Measurements from ENCODE around the gene ZNF592. TPM values are rescaled to one million over a fixed set of nuclear protein-coding genes. Genes with fewer than 3 reads are reported as not detected.

The ZNF592 gene
- total and polyA plus RNA-seq, 2 of the 13 experiments (the other 11 are each of a cell fraction or from before 2014, with no cell fraction given) = 8.2 to 9.8 TPM

DNA sequence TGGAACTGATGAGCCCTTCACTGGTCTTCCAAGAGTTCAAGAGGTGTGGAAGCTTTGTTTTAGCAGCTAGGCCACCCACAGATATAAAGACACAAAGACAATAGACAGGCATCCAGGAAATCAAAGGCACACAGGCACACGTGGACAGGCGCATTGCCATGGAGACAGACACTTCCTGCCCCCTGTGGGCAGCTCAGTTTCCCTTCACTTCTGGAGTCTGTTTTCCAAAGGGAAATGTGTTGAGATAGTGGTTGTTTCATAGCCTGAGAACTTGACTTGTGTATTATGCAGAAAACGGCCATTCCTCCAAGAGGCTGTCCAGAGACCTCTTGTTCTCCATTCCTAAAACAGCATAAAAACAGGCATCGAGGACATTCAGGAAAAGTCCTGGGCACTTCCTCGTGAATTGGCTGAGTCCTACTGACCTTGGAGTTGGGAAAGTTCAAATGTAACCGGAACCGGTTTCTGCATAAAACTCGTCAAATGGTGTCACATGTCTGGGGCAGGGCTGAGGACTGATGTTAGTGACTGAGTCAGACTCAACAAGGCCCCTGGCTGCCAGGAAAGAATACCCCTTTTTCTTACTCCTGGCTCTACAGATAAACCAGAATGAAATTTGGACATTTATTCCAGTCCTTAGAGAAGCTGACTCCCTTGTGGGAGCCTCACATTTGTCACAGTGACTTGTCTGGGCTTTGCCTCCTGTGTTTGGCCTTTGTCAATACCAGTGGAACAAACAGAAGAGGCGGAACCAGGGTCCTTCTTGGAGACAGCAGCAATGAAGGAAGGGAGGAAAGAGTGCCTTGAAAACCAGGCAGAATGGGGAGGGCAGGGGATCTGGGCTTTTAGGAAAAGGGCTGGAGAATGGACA, 70.1 kb downstream of the ZNF592 start:
- peak; percentile 56 for ATAC-seq
- H3K9ac ChIP-seq (ENCODE audit: insufficient read depth, low read depth, low read length) = peak overlapping the region; percentile 11; the same call in 1 of the 2 replicates
- peak overlapping the region; percentile 11 for H2AFZ ChIP-seq (ENCODE audit: low read length)
- BruUV-seq (replicated peaks) = no TSS peak
- no peaks in the 10 kb centered on the region for H4K20me1 ChIP-seq (ENCODE audit: insufficient read depth, low read length)
- peak overlapping the region; percentile 2 to 45 (median 12); a peak in 4 of 6 replicates for H3K4me3 ChIP-seq (replicated peaks in 1 of 3; ENCODE audit: insufficient read depth in 1 of 3, low read depth in 2 of 3, low read length in 3 of 3)
- ChIA-PET CTCF (ENCODE audit: low intra/inter-chr PET ratio, low total read pairs) (no interaction called here), POLR2A (interaction anchor here (1.1 to 2.0 kb wide), 5 partner anchors 10 to 159 kb away, joined by 3 to 6 read pairs (median 6); partner anchors contain the start of gene SEC11A)
- no peaks in the 10 kb centered on the region for H3K79me2 ChIP-seq (ENCODE audit: insufficient read depth, low read length)
- no peaks in the 10 kb centered on the region for H3K36me3 ChIP-seq (replicated peaks in 1 of 2; ENCODE audit: control insufficient read depth in 1 of 2, insufficient read depth in 2 of 2, low read length in 2 of 2)
- no peaks in the 10 kb centered on the region for H3K27me3 ChIP-seq (ENCODE audit: control insufficient read depth in 1 of 2, insufficient read depth in 2 of 2, low read length in 2 of 2)
- peak overlapping the region; percentile 78 for H3K4me2 ChIP-seq (ENCODE audit: low read depth, low read length)
- H3K9me3 ChIP-seq (ENCODE audit: low read length) = no peaks in the 10 kb centered on the region
- 13% methylated on average over 9 of the region's 9 CpGs for WGBS (ENCODE audit: low lambda C conversion rate)
- intact Hi-C loops (cut with micrococcal nuclease; ENCODE audit: unreplicated experiment) (loop anchor here (2.0 to 10.0 kb wide), 3 partner anchors 64 to 230 kb away; partner anchors contain the start of genes NMB and WDR73), in situ Hi-C loops (cut with HindIII; ENCODE audit: extremely low pct_ligation_motif_present, low pct_unique_long_range_greater_than_20kb) (no loop called here)
- DNase-seq (ENCODE audit: low spot score) = peak; percentile 74
- peaks cover 59% of the 10 kb centered on the region for H3K4me1 ChIP-seq (ENCODE audit: insufficient read depth, low read length)
- peak; percentile 63 for FAIRE-seq
- H3K27ac ChIP-seq (ENCODE audit: extremely low read length, insufficient read depth, low read length) = peak overlapping the region; percentile 28
- no peak for TF ChIP-seq ARNT (IDR thresholded peaks at IDR 0.05)
- TF ChIP-seq FOXA3 (CRISPR knock-in tag; IDR thresholded peaks at IDR 0.05) = peak; percentile 41; the same call in 1 of the 2 replicates
- 0 out of 2 replicates have a peak, but pooled peaks have one; percentile 42 for TF ChIP-seq ZNF232 (CRISPR knock-in tag; IDR thresholded peaks at IDR 0.05; ENCODE audit: borderline replicate concordance)
- peak; percentile 12; the same call in 1 of the 2 replicates for TF ChIP-seq CREM (IDR thresholded peaks at IDR 0.05)
- TF ChIP-seq CREM (CRISPR knock-in tag; IDR thresholded peaks at IDR 0.05) = no peak
- no peak for TF ChIP-seq RFX5 (IDR thresholded peaks at IDR 0.05; ENCODE audit: low read depth, low read length)
- TF ChIP-seq ZNF605 (CRISPR knock-in tag; IDR thresholded peaks at IDR 0.05) = peak; percentile 52
- TF ChIP-seq RFXANK (CRISPR knock-in tag; IDR thresholded peaks at IDR 0.05) = 0 out of 2 replicates have a peak, but pooled peaks have one; percentile 7
- TF ChIP-seq, protein P1, sequence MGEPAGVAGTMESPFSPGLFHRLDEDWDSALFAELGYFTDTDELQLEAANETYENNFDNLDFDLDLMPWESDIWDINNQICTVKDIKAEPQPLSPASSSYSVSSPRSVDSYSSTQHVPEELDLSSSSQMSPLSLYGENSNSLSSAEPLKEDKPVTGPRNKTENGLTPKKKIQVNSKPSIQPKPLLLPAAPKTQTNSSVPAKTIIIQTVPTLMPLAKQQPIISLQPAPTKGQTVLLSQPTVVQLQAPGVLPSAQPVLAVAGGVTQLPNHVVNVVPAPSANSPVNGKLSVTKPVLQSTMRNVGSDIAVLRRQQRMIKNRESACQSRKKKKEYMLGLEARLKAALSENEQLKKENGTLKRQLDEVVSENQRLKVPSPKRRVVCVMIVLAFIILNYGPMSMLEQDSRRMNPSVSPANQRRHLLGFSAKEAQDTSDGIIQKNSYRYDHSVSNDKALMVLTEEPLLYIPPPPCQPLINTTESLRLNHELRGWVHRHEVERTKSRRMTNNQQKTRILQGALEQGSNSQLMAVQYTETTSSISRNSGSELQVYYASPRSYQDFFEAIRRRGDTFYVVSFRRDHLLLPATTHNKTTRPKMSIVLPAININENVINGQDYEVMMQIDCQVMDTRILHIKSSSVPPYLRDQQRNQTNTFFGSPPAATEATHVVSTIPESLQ (CRISPR knock-in tag; conservative IDR thresholded peaks at IDR 0.05) = no peak
- TF ChIP-seq ZNF614 (CRISPR knock-in tag; IDR thresholded peaks at IDR 0.05; ENCODE audit: borderline replicate concordance) = peak; percentile 22; the same call in 1 of the 2 replicates
- TF ChIP-seq, protein P2, sequence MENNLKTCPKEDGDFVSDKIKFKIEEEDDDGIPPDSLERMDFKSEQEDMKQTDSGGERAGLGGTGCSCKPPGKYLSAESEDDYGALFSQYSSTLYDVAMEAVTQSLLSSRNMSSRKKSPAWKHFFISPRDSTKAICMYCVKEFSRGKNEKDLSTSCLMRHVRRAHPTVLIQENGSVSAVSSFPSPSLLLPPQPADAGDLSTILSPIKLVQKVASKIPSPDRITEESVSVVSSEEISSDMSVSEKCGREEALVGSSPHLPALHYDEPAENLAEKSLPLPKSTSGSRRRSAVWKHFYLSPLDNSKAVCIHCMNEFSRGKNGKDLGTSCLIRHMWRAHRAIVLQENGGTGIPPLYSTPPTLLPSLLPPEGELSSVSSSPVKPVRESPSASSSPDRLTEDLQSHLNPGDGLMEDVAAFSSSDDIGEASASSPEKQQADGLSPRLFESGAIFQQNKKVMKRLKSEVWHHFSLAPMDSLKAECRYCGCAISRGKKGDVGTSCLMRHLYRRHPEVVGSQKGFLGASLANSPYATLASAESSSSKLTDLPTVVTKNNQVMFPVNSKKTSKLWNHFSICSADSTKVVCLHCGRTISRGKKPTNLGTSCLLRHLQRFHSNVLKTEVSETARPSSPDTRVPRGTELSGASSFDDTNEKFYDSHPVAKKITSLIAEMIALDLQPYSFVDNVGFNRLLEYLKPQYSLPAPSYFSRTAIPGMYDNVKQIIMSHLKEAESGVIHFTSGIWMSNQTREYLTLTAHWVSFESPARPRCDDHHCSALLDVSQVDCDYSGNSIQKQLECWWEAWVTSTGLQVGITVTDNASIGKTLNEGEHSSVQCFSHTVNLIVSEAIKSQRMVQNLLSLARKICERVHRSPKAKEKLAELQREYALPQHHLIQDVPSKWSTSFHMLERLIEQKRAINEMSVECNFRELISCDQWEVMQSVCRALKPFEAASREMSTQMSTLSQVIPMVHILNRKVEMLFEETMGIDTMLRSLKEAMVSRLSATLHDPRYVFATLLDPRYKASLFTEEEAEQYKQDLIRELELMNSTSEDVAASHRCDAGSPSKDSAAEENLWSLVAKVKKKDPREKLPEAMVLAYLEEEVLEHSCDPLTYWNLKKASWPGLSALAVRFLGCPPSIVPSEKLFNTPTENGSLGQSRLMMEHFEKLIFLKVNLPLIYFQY (CRISPR knock-in tag; IDR thresholded peaks at IDR 0.05; ENCODE audit: borderline replicate concordance) = 0 out of 2 replicates have a peak, but pooled peaks have one; percentile 6
- TF ChIP-seq, protein P3, sequence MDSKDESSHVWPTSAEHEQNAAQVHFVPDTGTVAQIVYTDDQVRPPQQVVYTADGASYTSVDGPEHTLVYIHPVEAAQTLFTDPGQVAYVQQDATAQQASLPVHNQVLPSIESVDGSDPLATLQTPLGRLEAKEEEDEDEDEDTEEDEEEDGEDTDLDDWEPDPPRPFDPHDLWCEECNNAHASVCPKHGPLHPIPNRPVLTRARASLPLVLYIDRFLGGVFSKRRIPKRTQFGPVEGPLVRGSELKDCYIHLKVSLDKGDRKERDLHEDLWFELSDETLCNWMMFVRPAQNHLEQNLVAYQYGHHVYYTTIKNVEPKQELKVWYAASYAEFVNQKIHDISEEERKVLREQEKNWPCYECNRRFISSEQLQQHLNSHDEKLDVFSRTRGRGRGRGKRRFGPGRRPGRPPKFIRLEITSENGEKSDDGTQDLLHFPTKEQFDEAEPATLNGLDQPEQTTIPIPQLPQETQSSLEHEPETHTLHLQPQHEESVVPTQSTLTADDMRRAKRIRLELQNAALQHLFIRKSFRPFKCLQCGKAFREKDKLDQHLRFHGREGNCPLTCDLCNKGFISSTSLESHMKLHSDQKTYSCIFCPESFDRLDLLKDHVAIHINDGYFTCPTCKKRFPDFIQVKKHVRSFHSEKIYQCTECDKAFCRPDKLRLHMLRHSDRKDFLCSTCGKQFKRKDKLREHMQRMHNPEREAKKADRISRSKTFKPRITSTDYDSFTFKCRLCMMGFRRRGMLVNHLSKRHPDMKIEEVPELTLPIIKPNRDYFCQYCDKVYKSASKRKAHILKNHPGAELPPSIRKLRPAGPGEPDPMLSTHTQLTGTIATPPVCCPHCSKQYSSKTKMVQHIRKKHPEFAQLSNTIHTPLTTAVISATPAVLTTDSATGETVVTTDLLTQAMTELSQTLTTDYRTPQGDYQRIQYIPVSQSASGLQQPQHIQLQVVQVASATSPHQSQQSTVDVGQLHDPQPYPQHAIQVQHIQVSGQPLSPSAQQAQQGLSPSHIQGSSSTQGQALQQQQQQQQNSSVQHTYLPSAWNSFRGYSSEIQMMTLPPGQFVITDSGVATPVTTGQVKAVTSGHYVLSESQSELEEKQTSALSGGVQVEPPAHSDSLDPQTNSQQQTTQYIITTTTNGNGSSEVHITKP (CRISPR knock-in tag; IDR thresholded peaks at IDR 0.05; ENCODE audit: low read depth) = peak; percentile 52; the same call in 1 of the 2 replicates
- TF ChIP-seq STAG1 (CRISPR knock-in tag; IDR thresholded peaks at IDR 0.05) = peak; percentile 8; the same call in 1 of the 2 replicates
- TF ChIP-seq NR1H2 (CRISPR knock-in tag; IDR thresholded peaks at IDR 0.05; ENCODE audit: borderline replicate concordance, low read depth) = no peak
